ENCODE results near the gene RPF1. TPM values are rescaled to one million over a fixed set of nuclear protein-coding genes. Genes with fewer than 3 reads are reported as not detected.

RPF1 gene
- total RNA-seq, 1 experiment from 2014 or later, result 43.1 TPM

- no TSS peak for BruUV-seq (replicated peaks)
- intact Hi-C loops (cut with micrococcal nuclease), result no loop called here
- H3K4me3 Mint-ChIP-seq (ENCODE audit: unreplicated experiment), result no peak overlapping the region
- peaks cover 9% of the 10 kb centered on the region for H3K9me3 Mint-ChIP-seq (ENCODE audit: unreplicated experiment)
- DNase-seq (ENCODE audit: unreplicated experiment), result no peak
- peaks cover 12% of the 10 kb centered on the region for H3K4me1 Mint-ChIP-seq (ENCODE audit: insufficient read depth, unreplicated experiment)
- no peak overlapping the region for H3K27ac Mint-ChIP-seq (ENCODE audit: low read depth, unreplicated experiment)
- TF ChIP-seq, protein P1, sequence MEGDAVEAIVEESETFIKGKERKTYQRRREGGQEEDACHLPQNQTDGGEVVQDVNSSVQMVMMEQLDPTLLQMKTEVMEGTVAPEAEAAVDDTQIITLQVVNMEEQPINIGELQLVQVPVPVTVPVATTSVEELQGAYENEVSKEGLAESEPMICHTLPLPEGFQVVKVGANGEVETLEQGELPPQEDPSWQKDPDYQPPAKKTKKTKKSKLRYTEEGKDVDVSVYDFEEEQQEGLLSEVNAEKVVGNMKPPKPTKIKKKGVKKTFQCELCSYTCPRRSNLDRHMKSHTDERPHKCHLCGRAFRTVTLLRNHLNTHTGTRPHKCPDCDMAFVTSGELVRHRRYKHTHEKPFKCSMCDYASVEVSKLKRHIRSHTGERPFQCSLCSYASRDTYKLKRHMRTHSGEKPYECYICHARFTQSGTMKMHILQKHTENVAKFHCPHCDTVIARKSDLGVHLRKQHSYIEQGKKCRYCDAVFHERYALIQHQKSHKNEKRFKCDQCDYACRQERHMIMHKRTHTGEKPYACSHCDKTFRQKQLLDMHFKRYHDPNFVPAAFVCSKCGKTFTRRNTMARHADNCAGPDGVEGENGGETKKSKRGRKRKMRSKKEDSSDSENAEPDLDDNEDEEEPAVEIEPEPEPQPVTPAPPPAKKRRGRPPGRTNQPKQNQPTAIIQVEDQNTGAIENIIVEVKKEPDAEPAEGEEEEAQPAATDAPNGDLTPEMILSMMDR (IDR thresholded peaks at IDR 0.05; ENCODE audit: unreplicated experiment), result no peak
- ChIA-PET CTCF (interaction anchor here (0.9 to 1.2 kb wide), 2 partner anchors 14 to 112 kb away, joined by 3 to 5 read pairs; no protein-coding TSS in a partner anchor), POLR2A (interaction anchor here (0.6 to 2.4 kb wide), 3 partner anchors 29 to 65 kb away, joined by 3 to 11 read pairs (median 4); partner anchors contain the start of genes CTBS and RPF1)
- H3K27me3 Mint-ChIP-seq (ENCODE audit: insufficient read depth, unreplicated experiment), result no peaks in the 10 kb centered on the region
- H3K36me3 Mint-ChIP-seq (ENCODE audit: insufficient read depth, unreplicated experiment), result peaks cover 16% of the 10 kb centered on the region
These were observed 29.4 kb downstream of the RPF1 start for GRCh38 chr1:84508510-84508909.

- ChIA-PET POLR2A (interaction anchor here (0.6 to 2.4 kb wide), 4 partner anchors 30 to 346 kb away, joined by 3 to 11 read pairs (median 4); partner anchors contain the start of genes CTBS and RPF1), CTCF (interaction anchor here (0.6 to 1.2 kb wide), 3 partner anchors 13 to 111 kb away, joined by 3 to 5 read pairs (median 3); no protein-coding TSS in a partner anchor)
- H3K9me3 Mint-ChIP-seq (ENCODE audit: unreplicated experiment), result peaks cover 9% of the 10 kb centered on the region
- H3K4me1 Mint-ChIP-seq (ENCODE audit: insufficient read depth, unreplicated experiment), result peaks cover 7% of the 10 kb centered on the region
- peaks cover 16% of the 10 kb centered on the region for H3K36me3 Mint-ChIP-seq (ENCODE audit: insufficient read depth, unreplicated experiment)
- H3K4me3 Mint-ChIP-seq (ENCODE audit: unreplicated experiment), result no peak overlapping the region
- H3K27me3 Mint-ChIP-seq (ENCODE audit: insufficient read depth, unreplicated experiment), result no peaks in the 10 kb centered on the region
- no TSS peak for BruUV-seq (replicated peaks)
- intact Hi-C loops (cut with micrococcal nuclease), result no loop called here
- no peak overlapping the region for H3K27ac Mint-ChIP-seq (ENCODE audit: low read depth, unreplicated experiment)
- TF ChIP-seq, protein P1 (IDR thresholded peaks at IDR 0.05; ENCODE audit: unreplicated experiment), result no peak
- no peak for DNase-seq (ENCODE audit: unreplicated experiment)
These were observed 30.0 kb downstream of the RPF1 start for GRCh38 chr1:84509029-84509428.

- Mint-ChIP-seq H3K36me3 (ENCODE audit: insufficient read depth, unreplicated experiment) (peaks cover 5% of the 10 kb centered on the region), H3K4me3 (ENCODE audit: unreplicated experiment) (no peak overlapping the region), H3K27ac (ENCODE audit: low read depth, unreplicated experiment) (no peak overlapping the region), H3K9me3 (ENCODE audit: unreplicated experiment) (peaks cover 9% of the 10 kb centered on the region), H3K27me3 (ENCODE audit: insufficient read depth, unreplicated experiment) (no peaks in the 10 kb centered on the region), H3K4me1 (ENCODE audit: insufficient read depth, unreplicated experiment) (no peaks in the 10 kb centered on the region)
- BruUV-seq (replicated peaks), result no TSS peak
- CTCF ChIA-PET, result no interaction called here
- POLR2A ChIA-PET, result interaction anchor here (2.4 kb wide), 1 partner anchor 31 kb away, joined by 11 read pairs; the partner anchor contains the start of gene RPF1
- DNase-seq (ENCODE audit: unreplicated experiment), result no peak
- intact Hi-C loops (cut with micrococcal nuclease), result no loop called here
- TF ChIP-seq, protein P1 (IDR thresholded peaks at IDR 0.05; ENCODE audit: unreplicated experiment), result no peak
These were observed 31.1 kb downstream of the RPF1 start for GRCh38 chr1:84510165-84510564.

DNA sequence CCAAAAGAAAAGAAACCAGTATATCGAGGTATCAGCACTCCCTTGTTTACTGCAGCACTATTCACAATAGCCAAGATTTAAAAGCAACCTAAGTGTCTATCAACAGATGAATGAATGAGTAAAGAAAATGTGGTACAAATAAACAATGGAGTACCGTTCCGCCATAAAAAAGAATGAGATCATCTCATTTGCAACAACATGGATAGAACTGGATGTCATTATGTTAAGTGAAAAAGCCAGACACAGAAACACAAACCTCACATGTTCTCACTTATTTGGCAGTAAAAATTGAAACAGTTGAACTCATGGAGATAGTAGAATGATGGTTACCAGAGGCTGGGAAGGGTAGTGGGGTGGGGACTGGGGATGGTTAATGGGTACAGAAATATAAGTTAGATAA lies 31.6 kb downstream of the RPF1 start:
- intact Hi-C loops (cut with micrococcal nuclease), result no loop called here
- no peak overlapping the region for H3K4me3 Mint-ChIP-seq (ENCODE audit: unreplicated experiment)
- H3K27me3 Mint-ChIP-seq (ENCODE audit: insufficient read depth, unreplicated experiment), result no peaks in the 10 kb centered on the region
- no peaks in the 10 kb centered on the region for H3K4me1 Mint-ChIP-seq (ENCODE audit: insufficient read depth, unreplicated experiment)
- H3K9me3 Mint-ChIP-seq (ENCODE audit: unreplicated experiment), result peaks cover 9% of the 10 kb centered on the region
- ChIA-PET CTCF (no interaction called here), POLR2A (interaction anchor here (2.4 kb wide), 1 partner anchor 31 kb away, joined by 11 read pairs; the partner anchor contains the start of gene RPF1)
- DNase-seq (ENCODE audit: unreplicated experiment), result no peak
- no peaks in the 10 kb centered on the region for H3K36me3 Mint-ChIP-seq (ENCODE audit: insufficient read depth, unreplicated experiment)
- no TSS peak for BruUV-seq (replicated peaks)
- H3K27ac Mint-ChIP-seq (ENCODE audit: low read depth, unreplicated experiment), result no peak overlapping the region
- TF ChIP-seq, protein P1 (IDR thresholded peaks at IDR 0.05; ENCODE audit: unreplicated experiment), result no peak

All from MCF 10A (cell line).